Pancreas (tissue), 10 donors: ENCODE measurements around the gene KY. TPM values are rescaled to one million over a fixed set of nuclear protein-coding genes. Genes with fewer than 3 reads are reported as not detected.
A peak's percentile ranks its signal among the peaks of the same experiment; 100 is the strongest.

Experiments used
- ATAC-seq, 4 donors: fragments of 200-7000 bp; cut with Tn5 transposase; one replicate each; pipeline versions ENCODE4 v1.8.0 to v1.9.1; 2020; ENCODE audit warnings: mild to moderate bottlenecking in 4 of 4, moderate library complexity in 4 of 4
- DNase-seq, 6 donors: peaks; one replicate each; pipeline ENCODE4 v3.0.0-alpha.2; 2020
- FAIRE-seq: peaks from 2 replicates; lab custom pipeline; 2012; peaks lifted over from hg19 to GRCh38; lab: Jason Lieb, UNC
- H3K27ac ChIP-seq, 4 donors: fragments of 200-600 bp; sonication (generic); 1 replicate in 3 of 4; 2 replicates in 1 of 4; pipeline versions ENCODE4 v1.5.0 to v1.8.0; 2020
- H3K27me3 ChIP-seq, 4 donors: fragments of 200-600 bp; one replicate each; pipeline ENCODE4 v1.8.0; 2021
- H3K36me3 ChIP-seq, 3 donors: fragments of 200-600 bp; sonication (generic) in 1 of 3; one replicate each; pipeline versions ENCODE4 v1.5.0 to v1.8.0; 2020 to 2021
- H3K4me1 ChIP-seq, 3 donors: fragments of 200-600 bp; one replicate each; pipeline ENCODE4 v1.8.0; 2021
- H3K4me3 ChIP-seq, 4 donors: fragments of 200-600 bp; sonication (generic) in 2 of 4; one replicate each; pipeline versions ENCODE4 v1.5.0 to v1.8.0; 2020 to 2021
- H3K9me3 ChIP-seq, 4 donors: fragments of 200-600 bp; one replicate each; pipeline ENCODE4 v1.8.0; 2021
- CTCF ChIP-seq, 4 donors: fragments of 200-600 bp; sonication (generic) in 3 of 4; IDR thresholded peaks; one replicate each; pipeline versions ENCODE4 v1.5.0 to v1.8.0; 2021; ENCODE audit warnings: antibody characterized with exemption in 4 of 4
- WGBS, 2 donors: extraction: QIAGEN DNeasy Blood & Tissue Kit; methylation state at CpG; one replicate each; pipeline ENCODE4 v1.1.7; 2013; 5-methylcytosine and 5-hydroxymethylcytosine counted together
- intact Hi-C, 3 donors: fragments of 100-400 bp; cut with DNase I; formaldehyde crosslinking; loops; one replicate each; pipeline versions ENCODE4 v1.11.1 to v1.14.2; 2022
- polyA plus RNA-seq, 2 donors: library from polyadenylated mRNA; stranded (reverse); fragments of 200-250 nt; gene quantifications; one replicate each; pipeline ENCODE4 v1.2.3, GENCODE V29; 2013
- total RNA-seq, 6 donors: library from RNA; stranded (reverse); fragmentation: NEBNext Ultra II Directional in 4 of 6; extraction: Animal tissue kit (Norgen Biotek cat#: 25700) in 4 of 6; gene quantifications; one replicate each; pipeline versions ENCODE4 v1.2.1 to v1.2.4, GENCODE V29; 2021 to 2023
- donor health status: healthy with polysubstance abuse.
- donor health status: DM: no; HTN: no; CAD: no; lungs with moderate emphysema.
- donor health status: DM: no; HTN: no; CAD: no.
- donor health status: control.
- donor health status: control.
- donor health status: Bipolar disorder and iron deficiency.
- donor health status: DM: yes; HTN: yes; CAD: no.
- donor health status: DM: no; HTN: no; CAD: no.
- donor health status: DM: no; HTN: no; CAD: no.
- donor health status: DM: yes; HTN: yes; CAD: no.

Gene KY
- total and polyA plus RNA-seq, 8 donors = 0.04 to 0.42 (median 0.21) TPM; not detected in 2

GRCh38 chr3:134652409-134652831 is 1.6 kb upstream of the KY start:
- no peaks in the 10 kb centered on the region for H3K36me3 ChIP-seq
- no peaks in the 10 kb centered on the region for H3K27me3 ChIP-seq
- peak in 1 of 6 donors; percentile 12 for DNase-seq
- H3K27ac ChIP-seq = no peak overlapping the region
- H3K4me3 ChIP-seq = no peak overlapping the region
- no peak for FAIRE-seq
- no peak for TF ChIP-seq CTCF (IDR thresholded peaks at IDR 0.05)
- no peak for ATAC-seq
- no peaks in the 10 kb centered on the region for H3K9me3 ChIP-seq
- H3K4me1 ChIP-seq = peaks cover 0 to 3% (median 0%) of the 10 kb centered on the region in 3 donors
- 71 to 84% methylated on average over 7 of the region's 7 CpGs for WGBS, 2 donors
- intact Hi-C loops = no loop called here

- Histone ChIP-seq H3K36me3 (no peaks in the 10 kb centered on the region), H3K27ac (no peak overlapping the region), H3K9me3 (no peaks in the 10 kb centered on the region), H3K4me1 (peaks cover 0 to 3% (median 0%) of the 10 kb centered on the region in 3 donors), H3K4me3 (peak overlapping the region in 3 of 4 donors; percentile 12 to 50 (median 29)), H3K27me3 (no peaks in the 10 kb centered on the region)
- no peak for FAIRE-seq
- intact Hi-C loops = no loop called here
- WGBS, 2 donors = 12% methylated on average over 17 of the region's 17 CpGs
- TF ChIP-seq CTCF (IDR thresholded peaks at IDR 0.05) = no peak
- peak; percentile 62 to 90 (median 80) for ATAC-seq
- peak in 2 of 6 donors; percentile 28 to 63 for DNase-seq
Observed at GRCh38 chr3:134651347-134652041, 672 bp upstream of the KY start.

- WGBS, 2 donors = 74 to 84% methylated on average over 7 of the region's 7 CpGs
- FAIRE-seq = no peak
Observed at GRCh38 chr3:134649106-134649705, 1.6 kb downstream of the KY start.

GRCh38 chr3:134647902-134648760 is 2.7 kb downstream of the KY start:
- Histone ChIP-seq H3K4me3 (no peak overlapping the region), H3K36me3 (no peaks in the 10 kb centered on the region), H3K27me3 (no peaks in the 10 kb centered on the region), H3K9me3 (no peaks in the 10 kb centered on the region), H3K27ac (no peak overlapping the region), H3K4me1 (peaks cover 0 to 3% (median 0%) of the 10 kb centered on the region in 3 donors)
- no peak for TF ChIP-seq CTCF (IDR thresholded peaks at IDR 0.05)
- DNase-seq (peak in 1 of 6 donors; percentile 7), ATAC-seq (no peak), FAIRE-seq (no peak)
- 86 to 88% methylated on average over 15 of the region's 15 CpGs for WGBS, 2 donors
- intact Hi-C loops = no loop called here

More at GRCh38 chr3:134649106-134649705, 1.6 kb downstream of the KY start:
- ATAC-seq = no peak
- TF ChIP-seq CTCF (IDR thresholded peaks at IDR 0.05) = no peak
- H3K27ac ChIP-seq = no peak overlapping the region
- no peaks in the 10 kb centered on the region for H3K9me3 ChIP-seq
- no peaks in the 10 kb centered on the region for H3K36me3 ChIP-seq
- no peaks in the 10 kb centered on the region for H3K27me3 ChIP-seq
- H3K4me3 ChIP-seq = no peak overlapping the region
- peaks cover 0 to 3% (median 0%) of the 10 kb centered on the region in 3 donors for H3K4me1 ChIP-seq
- DNase-seq = peak in 1 of 6 donors; percentile 0
- intact Hi-C loops = no loop called here
